MM.1S (cell line): ENCODE data around the gene SH2B2.

Source experiments
- CTCF ChIP-seq: fragments of 300-600 bp; sonication (generic); IDR thresholded peaks from 2 replicates; pipeline ENCODE4 v1.5.1; 2016; ENCODE audit warnings: antibody characterized with exemption, low read length, mixed read lengths
- EZH2 ChIP-seq: fragments of 300-600 bp; sonication (generic); optimal IDR thresholded peaks from 2 replicates; pipeline ENCODE3; 2017; ENCODE audit warnings: low read depth, mild to moderate bottlenecking, antibody characterized with exemption, low read length, mixed read lengths
- EZH2phosphoT487 ChIP-seq: fragments of 300-600 bp; sonication (generic); IDR thresholded peaks from 2 replicates; pipeline ENCODE4 v1.6.1; 2018; ENCODE audit warnings: antibody characterized with exemption, low read length

DNA sequence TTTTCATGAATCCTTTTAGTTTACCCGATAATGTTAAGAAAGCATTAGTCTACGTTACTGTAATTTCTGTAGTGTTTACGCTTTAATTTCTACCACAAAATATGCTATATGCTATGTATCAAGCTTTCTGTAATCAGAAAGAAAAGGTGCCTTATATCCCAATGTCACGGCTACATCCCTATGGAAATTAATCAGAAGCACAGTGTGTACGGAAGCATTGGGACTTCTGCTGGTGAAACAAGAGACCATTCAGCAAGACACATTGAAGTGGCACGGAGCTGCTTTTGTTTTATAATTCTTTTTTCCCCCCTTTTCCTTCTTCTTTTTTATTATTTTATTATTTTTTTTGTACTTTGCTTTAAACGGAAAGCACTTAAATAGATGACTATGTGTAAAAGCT is 31.2 kb upstream of the SH2B2 start:
- TF ChIP-seq CTCF = no peak
- no peak for TF ChIP-seq EZH2
- no peak for TF ChIP-seq EZH2phosphoT487
